ENCODE measurements around the gene ALDH2.

The ALDH2 gene

DNA sequence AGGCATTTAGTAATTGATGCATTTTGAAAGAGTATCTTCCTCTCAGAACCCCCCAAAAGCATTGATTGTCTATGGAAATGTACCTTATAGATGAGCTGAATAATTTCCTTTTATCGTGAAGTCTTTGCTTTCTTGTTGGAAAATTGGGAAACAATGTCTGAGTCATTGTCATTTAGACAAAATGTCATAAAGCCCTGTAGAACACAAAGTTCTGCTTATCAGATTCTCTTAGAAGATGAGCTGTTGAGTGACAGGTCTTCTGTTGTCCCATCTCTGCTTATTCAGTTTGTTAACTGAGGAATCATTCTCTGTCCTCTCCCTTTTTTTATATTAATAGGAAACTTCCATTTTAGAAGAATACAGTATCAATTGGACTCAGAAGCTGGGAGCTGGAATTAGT, 98.2 kb downstream of the ALDH2 start:
- H3K27ac ChIP-seq (ENCODE audit: low read length), result no peak overlapping the region
- H3K4me3 ChIP-seq (ENCODE audit: low read length), result no peak overlapping the region
- peaks cover 26% of the 10 kb centered on the region for H3K36me3 ChIP-seq (ENCODE audit: control insufficient read depth, low read depth, low read length)
- peaks cover 38% of the 10 kb centered on the region for H3K4me1 ChIP-seq (ENCODE audit: control insufficient read depth, low read depth, low read length)
- H3K27me3 ChIP-seq (ENCODE audit: control insufficient read depth, insufficient read depth, low read length), result no peaks in the 10 kb centered on the region
- H3K9ac ChIP-seq (ENCODE audit: low read length), result no peak overlapping the region
- H3K9me3 ChIP-seq (ENCODE audit: control insufficient read depth, low read depth, low read length), result no peaks in the 10 kb centered on the region
